IMR-90 (cell line): ENCODE data around the gene ANKFN1. TPM values are rescaled to one million over a fixed set of nuclear protein-coding genes. Genes with fewer than 3 reads are reported as not detected.
A peak's percentile ranks its signal among the peaks of the same experiment; 100 is the strongest.

Source experiments
- ATAC-seq: fragments of 200-7000 bp; cut with Tn5 transposase; 2 replicates; pipeline ENCODE4 v1.9.1; 2020; ENCODE audit warnings: low read depth, mild to moderate bottlenecking, moderate library complexity
- BruUV-seq: library from RNA; stranded (reverse); fragments of 400-500 nt; replicated peaks from 2 replicates; lab custom pipeline; 2021; lab: Mats Ljungman, UMichigan
- CTCF ChIA-PET: fragments of 300-600 bp; formaldehyde crosslinking; extraction: SDS; loops from one replicate; lab custom pipeline; 2021; ENCODE audit warnings: antibody characterized with exemption; lab: Yijun Ruan, JAX
- POLR2A ChIA-PET: fragments of 300-600 bp; sonication (Branson Sonifier 250); formaldehyde crosslinking; loops from one replicate; lab custom pipeline; 2022; ENCODE audit warnings: antibody characterized with exemption; ENCODE audit not compliant: unreplicated experiment; lab: Charles Lee
- DNase-seq: peaks from one replicate; pipeline ENCODE4 v3.0.0; 2013
- H2AFZ ChIP-seq: replicated peaks from 2 replicates; pipeline ENCODE3; 2013; ENCODE audit warnings: low read length, mild to moderate bottlenecking; ENCODE audit not compliant: poor library complexity
- H2AK5ac ChIP-seq: 2 replicates; pipeline ENCODE4 v1.6.1; 2013; ENCODE audit warnings: low read depth, low read length, inconsistent platforms
- H2AK9ac ChIP-seq: replicated peaks from 2 replicates; pipeline ENCODE3; 2013; ENCODE audit warnings: mild to moderate bottlenecking, low read depth, low read length, moderate library complexity; ENCODE audit not compliant: poor library complexity
- H2BK120ac ChIP-seq: 2 replicates; pipeline ENCODE4 v1.6.1; 2013; ENCODE audit warnings: low read depth, low read length, inconsistent platforms
- H2BK15ac ChIP-seq: 3 replicates; pipeline ENCODE4 v1.6.1; 2013; ENCODE audit warnings: low read depth, low read length, inconsistent platforms
- H2BK20ac ChIP-seq: 2 replicates; pipeline ENCODE4 v1.6.1; 2013; ENCODE audit warnings: low read depth, mild to moderate bottlenecking, inconsistent platforms, low read length, moderate library complexity
- H2BK5ac ChIP-seq: 2 replicates; pipeline ENCODE4 v1.6.1; 2013; ENCODE audit warnings: mild to moderate bottlenecking, low read depth, low read length, inconsistent platforms; ENCODE audit not compliant: poor library complexity, severe bottlenecking
- H3K14ac ChIP-seq: replicated peaks from 2 replicates; pipeline ENCODE4 v1.6.1; 2013; ENCODE audit warnings: low read depth, low read length, inconsistent platforms
- H3K18ac ChIP-seq: 2 replicates; pipeline ENCODE4 v1.6.1; 2013; ENCODE audit warnings: low read depth, low read length, control low read depth
- H3K23ac ChIP-seq: 2 replicates; pipeline ENCODE4 v1.6.1; 2013; ENCODE audit warnings: low read depth, low read length, inconsistent platforms
- H3K27ac ChIP-seq: 2 replicates; pipeline ENCODE4 v1.5.1; 2013; ENCODE audit warnings: mild to moderate bottlenecking, control low read depth, low read length; ENCODE audit not compliant: insufficient read depth
- H3K27me3 ChIP-seq: 2 replicates; pipeline ENCODE4 v1.6.1; 2013; ENCODE audit warnings: low read length; ENCODE audit not compliant: control insufficient read depth, insufficient read depth
- H3K36me3 ChIP-seq: 2 replicates; pipeline ENCODE4 v1.6.1; 2013; ENCODE audit warnings: low read length, mixed read lengths; ENCODE audit not compliant: control insufficient read depth, insufficient read depth
- H3K4ac ChIP-seq: 2 replicates; pipeline ENCODE4 v1.6.1; 2013; ENCODE audit warnings: low read depth, low read length, inconsistent platforms
- H3K4me1 ChIP-seq: 2 replicates; pipeline ENCODE4 v1.6.1; 2013; ENCODE audit warnings: low read length, mixed read lengths; ENCODE audit not compliant: control insufficient read depth, insufficient read depth
- H3K4me2 ChIP-seq: 2 replicates; pipeline ENCODE4 v1.6.1; 2013; ENCODE audit warnings: low read depth, mild to moderate bottlenecking, control low read depth, low read length, moderate library complexity
- H3K4me3 ChIP-seq: 2 replicates; pipeline ENCODE4 v1.5.1; 2013; ENCODE audit warnings: low read depth, mild to moderate bottlenecking, control low read depth, low read length, moderate library complexity; ENCODE audit not compliant: insufficient read depth
- H3K56ac ChIP-seq: 2 replicates; pipeline ENCODE4 v1.6.1; 2013; ENCODE audit warnings: low read length, inconsistent platforms; ENCODE audit not compliant: insufficient read depth; ENCODE audit errors: extremely low read depth
- H3K79me1 ChIP-seq, 2 experiments: 2 replicates each; pipeline ENCODE4 v1.6.1; 2013; ENCODE audit warnings: low read length in 2 of 2, inconsistent platforms in 1 of 2, low read depth in 1 of 2
- H3K9ac ChIP-seq: 2 replicates; pipeline ENCODE4 v1.6.1; 2013; ENCODE audit warnings: low read depth, low read length, control low read depth
- H3K9me1 ChIP-seq: 2 replicates; pipeline ENCODE4 v1.6.1; 2013; ENCODE audit warnings: low read length, inconsistent platforms; ENCODE audit not compliant: insufficient read depth
- H3K9me3 ChIP-seq: 2 replicates; pipeline ENCODE4 v1.6.1; 2013; ENCODE audit warnings: low read length; ENCODE audit not compliant: control insufficient read depth, insufficient read depth
- H4K20me1 ChIP-seq: 2 replicates; pipeline ENCODE4 v1.6.1; 2013; ENCODE audit warnings: low read length, inconsistent platforms; ENCODE audit not compliant: insufficient read depth
- H4K5ac ChIP-seq: 2 replicates; pipeline ENCODE4 v1.6.1; 2013; ENCODE audit warnings: mild to moderate bottlenecking, low read depth, low read length, control low read depth
- H4K8ac ChIP-seq, 2 experiments: 2 replicates each; pipeline ENCODE4 v1.6.1; 2013; ENCODE audit warnings: low read depth in 2 of 2, low read length in 2 of 2, control low read depth in 1 of 2, inconsistent platforms in 1 of 2
- H4K91ac ChIP-seq: 2 replicates; pipeline ENCODE4 v1.6.1; 2013; ENCODE audit warnings: low read depth, low read length, inconsistent platforms; ENCODE audit not compliant: insufficient read depth
- CHD1 ChIP-seq: IDR thresholded peaks from 2 replicates; pipeline ENCODE4 v1.6.1; 2012; ENCODE audit warnings: low read depth, low read length, improper control_type of control experiment
- MXI1 ChIP-seq: IDR thresholded peaks from 2 replicates; pipeline ENCODE4 v1.6.1; 2012; ENCODE audit warnings: low read depth, mild to moderate bottlenecking, low read length, moderate library complexity, borderline replicate concordance
- NFE2L2 ChIP-seq: fragments of 150-350 bp; IDR thresholded peaks from 2 replicates; pipeline ENCODE4 v1.6.1; 2016; ENCODE audit warnings: low read depth, mild to moderate bottlenecking, low read length
- RAD21 ChIP-seq: IDR thresholded peaks from 2 replicates; pipeline ENCODE4 v1.6.1; 2012; ENCODE audit warnings: low read length, improper control_type of control experiment
- SMC3 ChIP-seq: fragments of 150-350 bp; IDR thresholded peaks from 2 replicates; pipeline ENCODE4 v1.6.1; 2016; ENCODE audit warnings: low read depth, mild to moderate bottlenecking, antibody characterized with exemption, low read length, moderate library complexity
- WGBS, 2 experiments: methylation state at CpG; one replicate each; pipeline versions ENCODE4 v1.1.5 to v1.1.7; 2013; ENCODE audit warnings: missing lambda C conversion rate in 2 of 2; ENCODE audit not compliant: insufficient read length in 1 of 2; ENCODE audit errors: extremely low coverage in 2 of 2; 5-methylcytosine and 5-hydroxymethylcytosine counted together
- dilution Hi-C: fragments of 300-500 bp; cut with HindIII; formaldehyde crosslinking; loops from one replicate; pipeline ENCODE4 v1.14.3; 2018; ENCODE audit warnings: low sequenced_read_pairs; ENCODE audit not compliant: unreplicated experiment
- in situ Hi-C: fragments of 300-500 bp; cut with MboI; formaldehyde crosslinking; loops from 3 replicates; pipeline ENCODE4 v1.14.3; 2019; ENCODE audit warnings: low sequenced_read_pairs, inconsistent platforms, mixed read lengths
- intact Hi-C: fragments of 100-400 bp; cut with micrococcal nuclease; formaldehyde crosslinking; loops from 2 replicates; pipeline ENCODE4 v1.10.0; 2022
- polyA plus RNA-seq, 3 experiments: library from polyadenylated mRNA; depleted of rRNA; stranded (reverse); fragments of >200 nt; gene quantifications; 2 replicates each; pipeline ENCODE4 v1.2.3, GENCODE V29; 2012; ENCODE audit warnings: low replicate concordance in 1 of 3
- total RNA-seq: library from RNA; depleted of rRNA; stranded (reverse); fragments of >200 nt; gene quantifications from 2 replicates; pipeline ENCODE4 v1.2.3, GENCODE V29; 2012
- TF ChIP-seq, protein P1 (sequence below): conservative IDR thresholded peaks from 2 replicates; pipeline ENCODE4 v1.5.1; 2012; ENCODE audit warnings: mild to moderate bottlenecking, low read depth, low read length, improper control_type of control experiment

The ANKFN1 gene
- total and polyA plus RNA-seq, 2 of the 4 experiments (the other 2 are of a cell fraction): not detected

DNA sequence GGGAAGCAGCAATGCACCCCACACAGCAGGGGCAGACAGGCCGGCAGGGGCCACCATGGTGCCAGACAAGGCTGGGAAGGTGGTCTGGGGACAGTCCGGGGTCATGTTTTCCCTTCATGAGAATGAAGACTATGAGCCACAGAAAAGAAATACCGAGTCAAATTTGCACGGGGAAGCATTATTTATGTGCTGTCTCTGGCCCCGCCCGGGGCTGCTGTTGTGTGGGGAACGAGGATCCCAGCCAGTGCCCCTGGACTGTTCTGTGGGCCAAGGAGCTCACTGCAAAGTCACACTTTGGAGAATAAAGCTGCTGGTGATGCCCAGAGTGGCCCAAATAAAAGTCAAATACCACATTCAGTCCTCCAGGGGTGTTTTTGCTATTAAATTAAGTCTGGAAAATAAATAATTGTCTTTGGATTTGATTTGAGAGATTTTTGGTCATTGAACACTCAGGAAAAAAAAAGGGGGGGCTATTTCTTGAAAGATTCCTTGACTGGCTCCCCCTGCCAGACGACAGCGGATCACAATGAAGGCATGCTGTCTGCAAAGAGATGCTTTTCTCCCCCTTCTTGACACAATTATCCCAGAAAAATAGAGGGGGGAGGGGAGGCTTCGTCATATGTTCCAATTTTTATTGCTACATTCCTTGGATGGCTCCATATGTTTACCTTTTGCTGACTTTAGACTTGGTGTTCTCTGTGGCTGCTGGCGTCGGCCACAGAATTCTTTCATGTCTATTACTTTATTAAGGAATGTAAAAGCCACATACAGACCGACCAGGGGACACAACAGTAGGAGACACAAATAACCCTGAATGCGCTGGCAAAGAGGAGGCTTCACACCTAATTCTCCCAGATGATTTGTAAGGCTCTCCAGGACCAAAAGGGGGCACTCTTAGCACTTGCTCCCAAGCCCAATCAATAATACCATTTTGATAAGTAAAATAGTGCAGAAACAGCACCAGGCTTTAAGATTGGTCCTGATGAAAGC is 27.1 kb upstream of the ANKFN1 start:
- no peak overlapping the region for H3K56ac ChIP-seq
- H2AFZ ChIP-seq: no peak overlapping the region
- H3K4me1 ChIP-seq: peaks cover 1% of the 10 kb centered on the region; the same call in 1 of the 2 replicates
- H3K36me3 ChIP-seq: no peaks in the 10 kb centered on the region
- H3K79me1 ChIP-seq: no peaks in the 10 kb centered on the region
- ATAC-seq (peak; percentile 75), DNase-seq (peak; percentile 74)
- no peaks in the 10 kb centered on the region for H3K9me1 ChIP-seq
- 0 out of 3 replicates have a peak overlapping the region, but pooled peaks have one; percentile 14 for H2BK15ac ChIP-seq
- no peak overlapping the region for H3K23ac ChIP-seq
- ChIA-PET CTCF (interaction anchor here (1.0 to 2.7 kb wide), 2 partner anchors 193 to 297 kb away, joined by 3 to 15 read pairs; no protein-coding TSS in a partner anchor), POLR2A (no interaction called here)
- peak overlapping the region; percentile 32; the same call in 1 of the 2 replicates for H4K91ac ChIP-seq
- no peak overlapping the region for H3K18ac ChIP-seq
- H4K5ac ChIP-seq: no peak overlapping the region
- no peaks in the 10 kb centered on the region for H3K9me3 ChIP-seq
- in situ Hi-C loops: loop anchor here (5.0 to 10.0 kb wide), 3 partner anchors 186 to 589 kb away; no protein-coding TSS in a partner anchor
- H2BK120ac ChIP-seq: peak overlapping the region; percentile 73
- H2BK5ac ChIP-seq: no peak overlapping the region
- H3K27me3 ChIP-seq: no peaks in the 10 kb centered on the region
- no peak for TF ChIP-seq NFE2L2
- TF ChIP-seq RAD21: peak; percentile 88
- TF ChIP-seq SMC3: peak; percentile 84
- TF ChIP-seq, protein P1, sequence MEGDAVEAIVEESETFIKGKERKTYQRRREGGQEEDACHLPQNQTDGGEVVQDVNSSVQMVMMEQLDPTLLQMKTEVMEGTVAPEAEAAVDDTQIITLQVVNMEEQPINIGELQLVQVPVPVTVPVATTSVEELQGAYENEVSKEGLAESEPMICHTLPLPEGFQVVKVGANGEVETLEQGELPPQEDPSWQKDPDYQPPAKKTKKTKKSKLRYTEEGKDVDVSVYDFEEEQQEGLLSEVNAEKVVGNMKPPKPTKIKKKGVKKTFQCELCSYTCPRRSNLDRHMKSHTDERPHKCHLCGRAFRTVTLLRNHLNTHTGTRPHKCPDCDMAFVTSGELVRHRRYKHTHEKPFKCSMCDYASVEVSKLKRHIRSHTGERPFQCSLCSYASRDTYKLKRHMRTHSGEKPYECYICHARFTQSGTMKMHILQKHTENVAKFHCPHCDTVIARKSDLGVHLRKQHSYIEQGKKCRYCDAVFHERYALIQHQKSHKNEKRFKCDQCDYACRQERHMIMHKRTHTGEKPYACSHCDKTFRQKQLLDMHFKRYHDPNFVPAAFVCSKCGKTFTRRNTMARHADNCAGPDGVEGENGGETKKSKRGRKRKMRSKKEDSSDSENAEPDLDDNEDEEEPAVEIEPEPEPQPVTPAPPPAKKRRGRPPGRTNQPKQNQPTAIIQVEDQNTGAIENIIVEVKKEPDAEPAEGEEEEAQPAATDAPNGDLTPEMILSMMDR: peak; percentile 79
- no peak for TF ChIP-seq MXI1
- peak; percentile 56; the same call in 1 of the 2 replicates for TF ChIP-seq CHD1
- H3K4ac ChIP-seq: peak overlapping the region; percentile 39; the same call in 1 of the 2 replicates
- WGBS, 2 experiments: 63% methylated on average over 5 of the region's 14 CpGs; no CpG with 5 or more reads in 1 of the 2 experiments
- H3K27ac ChIP-seq: no peak overlapping the region
- H4K8ac ChIP-seq: peak overlapping the region in 1 of 2 experiments; percentile 32; a peak in 1 of 4 replicates
- no peak overlapping the region for H3K4me3 ChIP-seq
- intact Hi-C loops: loop anchor here (1.0 to 5.0 kb wide), 4 partner anchors 193 to 591 kb away; partner anchors contain the start of gene NOG
- H2AK9ac ChIP-seq: no peak overlapping the region
- H3K9ac ChIP-seq: no peak overlapping the region
- BruUV-seq: no TSS peak
- peak overlapping the region; percentile 62 for H2BK20ac ChIP-seq
- H3K14ac ChIP-seq: no peak overlapping the region
- H2AK5ac ChIP-seq: no peak overlapping the region; the same call in 1 of the 2 replicates
- H3K4me2 ChIP-seq: no peak overlapping the region
- no peaks in the 10 kb centered on the region for H4K20me1 ChIP-seq
- dilution Hi-C loops: no loop called here
